ENCODE results near the gene YPEL4.

YPEL4 gene

GRCh38 chr11:57648801-57649735 lies 644 bp downstream of the YPEL4 start:
- no peak for DNase-seq

- DNase-seq, result no peak
These were observed 1.5 kb downstream of the YPEL4 start for GRCh38 chr11:57647960-57648800.

- no peak for DNase-seq
These were observed 2.3 kb downstream of the YPEL4 start for GRCh38 chr11:57647372-57647771.

GRCh38 chr11:57646799-57647303 lies 2.9 kb downstream of the YPEL4 start:
- DNase-seq, result no peak

- DNase-seq, result no peak
These were observed 3.4 kb downstream of the YPEL4 start for GRCh38 chr11:57646194-57646798.

GRCh38 chr11:57645689-57646085 lies 4.0 kb downstream of the YPEL4 start:
- DNase-seq, result no peak

- DNase-seq, result peak; percentile 64
These were observed 4.7 kb downstream of the YPEL4 start for GRCh38 chr11:57644748-57645688.

GRCh38 chr11:57643802-57644201 lies 5.9 kb downstream of the YPEL4 start:
- no peak for DNase-seq

- DNase-seq, result no peak
These were observed 8.5 kb downstream of the YPEL4 start for GRCh38 chr11:57641011-57641807.

- no peak for DNase-seq
These were observed 9.5 kb downstream of the YPEL4 start for GRCh38 chr11:57640068-57640800.

- no peak for DNase-seq
These were observed 10.2 kb downstream of the YPEL4 start for GRCh38 chr11:57639321-57640067.

- DNase-seq, result no peak
These were observed 10.8 kb downstream of the YPEL4 start for GRCh38 chr11:57638811-57639320.

- DNase-seq, result no peak
These were observed 11.5 kb downstream of the YPEL4 start for GRCh38 chr11:57638005-57638781.

GRCh38 chr11:57637626-57638004 lies 12.1 kb downstream of the YPEL4 start:
- no peak for DNase-seq

GRCh38 chr11:57635246-57635645 lies 14.5 kb downstream of the YPEL4 start:
- no peak for DNase-seq

GRCh38 chr11:57634311-57634710 lies 15.4 kb downstream of the YPEL4 start:
- no peak for DNase-seq

GRCh38 chr11:57633394-57634070 lies 16.2 kb downstream of the YPEL4 start:
- DNase-seq, result no peak

GRCh38 chr11:57632116-57632515 lies 17.6 kb downstream of the YPEL4 start:
- no peak for DNase-seq
